Activated naive CD4-positive, alpha-beta T cell treated with anti-CD3 and anti-CD28 coated beads, Interleukin-2, amount 10 ng/mL, durations not matched to agents 7 days and 5 days (primary cell): Measurements from ENCODE around the gene KBTBD13.
A peak's percentile ranks its signal among the peaks of the same experiment; 100 is the strongest.
"Not testable (repeated sequence)": the region's sequence is repeated elsewhere in the genome, so short reads cannot be mapped to it uniquely, and the experiment has no call there.

Experiments used
- CTCF ChIA-PET: fragments of 350-600 bp; sonication (Branson Sonifier 250); formaldehyde crosslinking; loops from one replicate; lab custom pipeline; 2021; ENCODE audit warnings: antibody characterized with exemption; lab: Charles Lee
- DNase-seq: peaks from one replicate; pipeline ENCODE4 v3.0.0-alpha.2; 2020
- H3K27ac Mint-ChIP-seq: one replicate; pipeline ENCODE4 v1.8.0; 2021; ENCODE audit warnings: mild to moderate bottlenecking, moderate library complexity, mixed read lengths
- H3K27me3 Mint-ChIP-seq: one replicate; pipeline ENCODE4 v1.8.0; 2021; ENCODE audit warnings: mild to moderate bottlenecking, mixed read lengths
- H3K36me3 Mint-ChIP-seq: one replicate; pipeline ENCODE4 v1.8.0; 2021; ENCODE audit warnings: mixed read lengths
- H3K4me1 Mint-ChIP-seq: one replicate; pipeline ENCODE4 v1.8.0; 2021; ENCODE audit warnings: mixed read lengths
- H3K4me3 Mint-ChIP-seq: one replicate; pipeline ENCODE4 v1.8.0; 2021; ENCODE audit warnings: mild to moderate bottlenecking, moderate library complexity, mixed read lengths
- H3K9me3 Mint-ChIP-seq: one replicate; pipeline ENCODE4 v1.8.0; 2021; ENCODE audit warnings: mixed read lengths

The KBTBD13 gene

DNA sequence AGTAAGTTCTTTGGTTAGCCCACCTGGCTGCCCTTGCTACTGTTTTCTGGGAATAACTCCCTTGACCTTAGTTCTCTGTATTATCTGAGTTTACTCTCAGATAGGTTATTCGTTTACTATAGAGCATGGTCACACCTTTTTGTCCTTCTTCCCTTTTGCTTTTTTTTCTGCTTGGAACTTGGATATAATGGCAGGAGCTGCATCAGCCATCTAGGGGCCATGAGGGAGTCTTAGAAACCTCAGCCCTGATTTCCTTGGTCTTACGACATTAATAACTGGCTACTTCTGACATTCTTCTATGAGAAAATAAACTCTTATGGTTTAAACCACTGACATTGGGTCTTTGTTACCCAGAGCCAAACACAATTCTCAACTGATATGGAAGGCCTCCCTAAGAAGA is 34.8 kb upstream of the KBTBD13 start:
- H3K4me1 Mint-ChIP-seq: no peaks in the 10 kb centered on the region
- no peak overlapping the region for H3K27ac Mint-ChIP-seq
- H3K4me3 Mint-ChIP-seq: no peak overlapping the region
- no peak for DNase-seq
- peaks cover 15% of the 10 kb centered on the region for H3K27me3 Mint-ChIP-seq
- CTCF ChIA-PET: interaction anchor here (0.6 to 3.0 kb wide), 4 partner anchors 8 to 20 kb away, joined by 3 to 15 read pairs (median 8); no protein-coding TSS in a partner anchor
- H3K9me3 Mint-ChIP-seq: no peaks in the 10 kb centered on the region
- no peaks in the 10 kb centered on the region for H3K36me3 Mint-ChIP-seq

GRCh38 chr15:65042776-65043327 is 33.7 kb upstream of the KBTBD13 start:
- no peaks in the 10 kb centered on the region for H3K36me3 Mint-ChIP-seq
- no peak for DNase-seq
- peaks cover 15% of the 10 kb centered on the region for H3K27me3 Mint-ChIP-seq

DNA sequence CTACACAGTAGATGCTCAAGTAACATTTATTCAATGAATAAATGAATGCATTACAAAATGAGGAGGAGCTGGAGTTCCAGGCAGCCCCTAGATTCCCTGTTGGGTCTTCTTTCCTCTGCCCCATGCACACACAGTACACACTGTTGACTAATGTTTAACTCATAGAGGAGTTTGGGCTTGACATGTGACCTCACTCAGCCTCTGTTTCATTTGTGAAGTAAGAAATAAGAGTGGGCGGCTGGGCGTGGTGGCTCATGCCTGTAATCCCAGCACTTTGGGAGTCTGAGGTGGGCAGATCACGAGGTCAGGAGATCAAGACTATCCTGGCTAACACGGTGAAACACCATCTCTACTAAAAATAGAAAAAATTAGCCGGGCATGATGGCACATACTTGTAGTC is 32.3 kb upstream of the KBTBD13 start:
- not testable (repeated sequence) for H3K4me1 Mint-ChIP-seq, H3K36me3 Mint-ChIP-seq, DNase-seq, H3K4me3 Mint-ChIP-seq, H3K9me3 Mint-ChIP-seq, H3K27ac Mint-ChIP-seq
- peaks cover 16% of the 10 kb centered on the region for H3K27me3 Mint-ChIP-seq
- CTCF ChIA-PET: interaction anchor here (0.7 to 3.0 kb wide), 3 partner anchors 10 to 166 kb away, joined by 3 to 15 read pairs (median 14); no protein-coding TSS in a partner anchor

More at GRCh38 chr15:65042776-65043327, 33.7 kb upstream of the KBTBD13 start:
- H3K9me3 Mint-ChIP-seq: no peaks in the 10 kb centered on the region
- no peak overlapping the region for H3K27ac Mint-ChIP-seq
- H3K4me1 Mint-ChIP-seq: no peaks in the 10 kb centered on the region
- CTCF ChIA-PET: interaction anchor here (2.8 to 3.0 kb wide), 2 partner anchors 9 to 11 kb away, joined by 14 to 15 read pairs; no protein-coding TSS in a partner anchor
- no peak overlapping the region for H3K4me3 Mint-ChIP-seq

DNA sequence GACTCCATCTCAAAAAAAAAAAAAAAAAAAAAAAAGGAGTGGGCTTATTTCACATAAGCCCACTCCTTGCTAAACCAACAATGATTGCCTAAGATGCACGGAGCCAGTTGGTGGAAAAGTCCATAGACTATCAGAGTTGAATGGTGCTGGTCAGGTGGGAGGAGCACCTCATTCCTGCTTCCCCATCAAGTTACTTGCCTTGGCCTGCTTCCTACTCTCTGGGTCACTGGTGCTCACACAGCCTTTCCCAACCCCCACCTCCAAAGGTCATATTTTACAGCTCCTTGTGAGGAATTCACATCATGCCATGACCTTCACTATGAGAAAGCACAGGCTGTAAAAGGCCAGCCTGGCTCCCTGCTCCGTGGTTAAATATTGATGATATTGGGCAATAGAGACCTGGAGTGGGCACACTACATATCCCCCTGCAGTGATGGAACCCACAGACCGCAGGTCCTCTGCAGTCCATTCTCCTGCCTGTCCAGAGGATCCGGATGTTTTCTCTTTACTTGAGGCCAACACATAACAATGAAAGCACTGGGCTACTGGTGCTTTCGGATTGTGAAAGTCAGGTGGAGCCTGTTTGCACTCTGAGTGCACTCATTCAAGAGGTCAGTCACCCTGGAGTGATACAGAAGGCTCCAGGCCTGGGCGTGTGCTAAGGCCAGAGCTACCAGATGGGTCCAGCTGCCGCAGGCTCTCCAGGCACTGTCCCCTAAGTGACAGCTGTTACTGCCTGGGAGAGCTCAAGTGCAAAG is 31.6 kb upstream of the KBTBD13 start, which contains the start of gene SLC51B:
SLC51B (plus strand) TSS at position 664 of the 758 bp plus-strand sequence. CDS start 4,618 bp downstream, outside the sequence.
- no peak within 1 kb of the TSS for H3K27ac Mint-ChIP-seq
- DNase-seq: no peak
- H3K4me3 Mint-ChIP-seq: no peak within 1 kb of the TSS
- H3K27me3 Mint-ChIP-seq: peaks cover 23% of the 10 kb centered on the region
- peaks cover 9% of the 10 kb centered on the region for H3K4me1 Mint-ChIP-seq
- CTCF ChIA-PET: interaction anchor here (2.8 to 3.0 kb wide), 2 partner anchors 9 to 11 kb away, joined by 14 to 15 read pairs; no protein-coding TSS in a partner anchor
- H3K9me3 Mint-ChIP-seq: no peaks in the 10 kb centered on the region
- H3K36me3 Mint-ChIP-seq: no peaks in the 10 kb centered on the region

GRCh38 chr15:65048241-65048640 is 28.3 kb upstream of the KBTBD13 start:
- Mint-ChIP-seq H3K27me3 (peaks cover 25% of the 10 kb centered on the region), H3K36me3 (no peaks in the 10 kb centered on the region), H3K27ac (no peak overlapping the region), H3K4me1 (peaks cover 13% of the 10 kb centered on the region), H3K9me3 (no peaks in the 10 kb centered on the region), H3K4me3 (no peak overlapping the region)
- CTCF ChIA-PET: no interaction called here
- DNase-seq: no peak

GRCh38 chr15:65049418-65049840 is 27.1 kb upstream of the KBTBD13 start:
- peaks cover 13% of the 10 kb centered on the region for H3K4me1 Mint-ChIP-seq
- DNase-seq: peak; percentile 92
- H3K27ac Mint-ChIP-seq: no peak overlapping the region
- CTCF ChIA-PET: interaction anchor here (1.7 to 1.8 kb wide), 2 partner anchors 11 to 29 kb away, joined by 4 to 6 read pairs; no protein-coding TSS in a partner anchor
- H3K36me3 Mint-ChIP-seq: no peaks in the 10 kb centered on the region
- H3K4me3 Mint-ChIP-seq: peak overlapping the region; percentile 44
- no peaks in the 10 kb centered on the region for H3K9me3 Mint-ChIP-seq
- peaks cover 25% of the 10 kb centered on the region for H3K27me3 Mint-ChIP-seq

DNA sequence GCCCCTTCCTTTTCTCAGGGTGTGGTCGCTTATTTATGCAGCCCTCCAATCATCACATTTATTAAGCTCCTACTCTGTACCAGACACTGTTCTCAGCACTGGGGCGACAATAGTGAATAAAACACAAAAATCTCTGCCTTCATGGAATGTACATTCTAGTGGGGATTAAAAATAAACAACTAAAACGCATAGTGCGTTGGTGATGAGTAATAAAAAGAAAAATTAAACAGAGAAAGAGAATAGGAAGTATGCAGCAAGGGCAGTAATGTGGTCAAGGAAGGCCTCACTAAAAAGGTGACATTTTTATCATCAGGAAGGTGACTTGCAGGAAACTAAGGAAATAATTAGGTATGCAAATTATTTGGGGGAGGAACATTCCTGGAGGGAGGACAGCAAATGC is 26.3 kb upstream of the KBTBD13 start:
- Mint-ChIP-seq H3K9me3 (no peaks in the 10 kb centered on the region), H3K27ac (no peak overlapping the region), H3K4me3 (no peak overlapping the region), H3K4me1 (peaks cover 13% of the 10 kb centered on the region), H3K36me3 (no peaks in the 10 kb centered on the region), H3K27me3 (peaks cover 19% of the 10 kb centered on the region)
- no peak for DNase-seq
- CTCF ChIA-PET: interaction anchor here (1.7 to 1.8 kb wide), 2 partner anchors 12 to 28 kb away, joined by 4 to 6 read pairs; no protein-coding TSS in a partner anchor

- Mint-ChIP-seq H3K27ac (no peak overlapping the region), H3K4me3 (no peak overlapping the region), H3K36me3 (no peaks in the 10 kb centered on the region), H3K9me3 (no peaks in the 10 kb centered on the region), H3K4me1 (peaks cover 15% of the 10 kb centered on the region), H3K27me3 (peaks cover 21% of the 10 kb centered on the region)
- DNase-seq: no peak
- CTCF ChIA-PET: interaction anchor here (0.8 to 5.5 kb wide), 5 partner anchors 10 to 247 kb away, joined by 3 to 31 read pairs (median 4); no protein-coding TSS in a partner anchor
Observed at GRCh38 chr15:65051266-65051665, 25.3 kb upstream of the KBTBD13 start.

- Mint-ChIP-seq H3K36me3 (no peaks in the 10 kb centered on the region), H3K4me1 (peaks cover 15% of the 10 kb centered on the region), H3K9me3 (no peaks in the 10 kb centered on the region), H3K27me3 (peaks cover 21% of the 10 kb centered on the region), H3K27ac (no peak overlapping the region), H3K4me3 (no peak overlapping the region)
- DNase-seq: no peak
- CTCF ChIA-PET: interaction anchor here (0.9 to 5.5 kb wide), 6 partner anchors 10 to 246 kb away, joined by 3 to 31 read pairs (median 21); partner anchors contain the start of gene KBTBD13
Observed at GRCh38 chr15:65052956-65053355, 23.6 kb upstream of the KBTBD13 start.

DNA sequence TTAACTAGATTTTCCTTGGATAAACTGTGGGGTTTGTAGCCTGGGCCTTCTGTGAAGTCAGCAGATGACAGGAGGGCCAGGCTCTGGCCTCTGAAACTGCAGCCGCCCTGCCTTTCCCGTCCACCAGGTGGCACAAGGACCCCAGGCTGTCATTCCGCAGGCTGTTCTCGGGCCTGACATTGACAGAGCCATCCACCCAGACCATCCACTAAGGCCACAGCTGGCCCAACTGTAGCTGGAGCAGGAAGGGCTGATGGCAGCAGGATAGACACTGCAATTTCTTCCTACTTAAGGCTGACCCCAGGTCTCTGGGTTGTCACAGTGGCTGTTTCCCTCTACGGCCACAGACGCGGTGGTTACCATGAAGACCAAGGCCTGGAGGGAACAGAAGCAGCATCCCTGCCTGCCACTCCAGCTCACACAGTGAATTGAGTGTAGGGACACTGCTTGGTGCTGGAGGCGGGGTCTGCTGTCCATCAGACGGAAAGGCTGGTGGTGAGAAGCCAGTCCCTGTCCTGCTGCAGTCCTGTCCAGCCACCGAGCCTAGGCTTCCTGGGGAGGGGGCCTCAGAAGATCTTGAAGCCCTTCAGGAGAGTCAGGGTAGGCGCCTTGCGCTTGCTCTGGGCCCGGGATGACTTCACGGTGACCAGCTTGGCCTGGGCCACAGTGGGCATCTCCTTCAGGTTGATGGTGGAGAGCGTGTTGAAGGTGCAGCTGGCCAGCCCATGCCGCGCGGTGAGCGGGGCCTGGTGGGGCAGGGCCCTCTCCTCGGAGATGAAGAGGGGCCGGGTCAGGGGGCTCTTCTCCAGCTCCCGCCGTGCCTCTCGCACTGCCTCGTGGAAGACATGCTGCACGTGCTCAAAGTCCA is 22.0 kb upstream of the KBTBD13 start:
- H3K4me1 Mint-ChIP-seq: peaks cover 10% of the 10 kb centered on the region
- no peaks in the 10 kb centered on the region for H3K9me3 Mint-ChIP-seq
- no peak overlapping the region for H3K4me3 Mint-ChIP-seq
- peaks cover 20% of the 10 kb centered on the region for H3K27me3 Mint-ChIP-seq
- H3K27ac Mint-ChIP-seq: no peak overlapping the region
- H3K36me3 Mint-ChIP-seq: no peaks in the 10 kb centered on the region
- DNase-seq: peak; percentile 74
- CTCF ChIA-PET: interaction anchor here (0.5 to 5.5 kb wide), 15 partner anchors 9 to 619 kb away, joined by 3 to 31 read pairs (median 5); partner anchors contain the start of gene KBTBD13

GRCh38 chr15:65055201-65055870 is 21.2 kb upstream of the KBTBD13 start:
- no peak for DNase-seq
- Mint-ChIP-seq H3K36me3 (no peaks in the 10 kb centered on the region), H3K27ac (no peak overlapping the region), H3K4me1 (peaks cover 3% of the 10 kb centered on the region), H3K9me3 (no peaks in the 10 kb centered on the region), H3K27me3 (peaks cover 15% of the 10 kb centered on the region), H3K4me3 (no peak overlapping the region)
- CTCF ChIA-PET: interaction anchor here (0.6 to 5.5 kb wide), 16 partner anchors 9 to 243 kb away, joined by 3 to 31 read pairs (median 4); partner anchors contain the start of gene KBTBD13

GRCh38 chr15:65056106-65056505 is 20.4 kb upstream of the KBTBD13 start:
- no peaks in the 10 kb centered on the region for H3K36me3 Mint-ChIP-seq
- CTCF ChIA-PET: interaction anchor here (0.7 to 5.5 kb wide), 9 partner anchors 8 to 249 kb away, joined by 3 to 31 read pairs (median 7); partner anchors contain the start of gene KBTBD13
- H3K9me3 Mint-ChIP-seq: no peaks in the 10 kb centered on the region
- no peak overlapping the region for H3K4me3 Mint-ChIP-seq
- no peak for DNase-seq
- H3K27me3 Mint-ChIP-seq: peaks cover 18% of the 10 kb centered on the region
- H3K4me1 Mint-ChIP-seq: peaks cover 3% of the 10 kb centered on the region
- H3K27ac Mint-ChIP-seq: no peak overlapping the region
